ENCODE data around the gene GAS2. TPM values are rescaled to one million over a fixed set of nuclear protein-coding genes. Genes with fewer than 3 reads are reported as not detected.

The GAS2 gene
- total and polyA plus RNA-seq, 9 of the 15 experiments (the other 6 are each of a cell fraction or from before 2014, with no cell fraction given): 0.77 to 1.9 (median 1.1) TPM

DNA sequence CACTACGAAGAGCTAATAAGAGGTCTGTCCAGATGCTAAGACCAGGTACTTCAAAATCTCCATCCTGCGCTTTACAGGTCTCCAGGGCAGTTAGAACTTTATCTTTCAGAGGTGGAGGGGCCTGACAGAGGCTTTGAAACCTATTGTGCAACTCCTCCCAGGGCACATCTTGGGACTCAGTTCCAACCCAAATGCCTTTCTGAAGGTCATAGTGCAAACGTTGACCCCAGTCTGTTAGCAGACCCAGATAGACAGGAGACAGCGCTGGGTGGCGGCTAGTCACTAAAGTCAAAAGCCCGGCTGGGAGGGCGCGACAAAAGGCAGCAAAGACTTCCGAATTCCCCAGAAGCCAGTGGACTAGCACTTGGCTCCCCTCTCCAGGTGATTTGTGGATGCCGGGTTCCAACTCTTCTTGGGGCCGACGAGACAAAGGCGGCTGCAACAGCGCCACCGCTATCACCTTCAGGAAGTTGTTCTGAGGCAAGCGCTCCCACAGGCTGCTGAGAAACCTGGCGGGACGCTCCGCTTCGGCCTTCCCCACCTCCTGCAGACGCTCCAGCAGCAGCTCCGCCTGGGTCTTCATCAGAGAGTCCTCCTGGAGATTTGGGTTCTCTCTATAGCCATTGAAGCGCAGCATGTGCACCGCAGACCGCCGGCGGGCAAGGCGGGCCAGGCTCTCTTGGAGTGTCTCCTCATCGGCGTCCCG lies 41.5 kb upstream of the GAS2 start (continued):
- TF ChIP-seq SIRT6 (IDR thresholded peaks at IDR 0.05; ENCODE audit: low read depth, low read length) (no peak), GABPA (tag; conservative IDR thresholded peaks at IDR 0.05; ENCODE audit: low read depth) (no peak), CBFA2T2 (conservative IDR thresholded peaks at IDR 0.05) (no peak), ZNF212 (CRISPR knock-in tag; IDR thresholded peaks at IDR 0.05) (no peak), NR2C1 (IDR thresholded peaks at IDR 0.05) (peak; percentile 75), NR2C1 (tag; IDR thresholded peaks at IDR 0.05) (peak; percentile 75; the same call in 1 of the 2 replicates), ZNF431 (CRISPR knock-in tag; IDR thresholded peaks at IDR 0.05) (no peak), L3MBTL2 (IDR thresholded peaks at IDR 0.05) (peak; percentile 75), FOXK2 (conservative IDR thresholded peaks at IDR 0.05 in 1 of 2, IDR thresholded peaks at IDR 0.05 in 1 of 2; ENCODE audit: low read depth in 2 of 2) (no peak), BRCA1 (IDR thresholded peaks at IDR 0.05) (no peak), BRCA1 (CRISPR knock-in tag; IDR thresholded peaks at IDR 0.05) (no peak), CHD4 (IDR thresholded peaks at IDR 0.05; ENCODE audit: insufficient read depth, insufficient replicate concordance, low read depth, low read length, poor library complexity, severe bottlenecking) (no peak), SAFB2 (IDR thresholded peaks at IDR 0.05; ENCODE audit: borderline replicate concordance, low read depth, low read length, severe bottlenecking) (no peak), MYBL2 (IDR thresholded peaks at IDR 0.05; ENCODE audit: low read depth) (no peak), MYBL2 (CRISPR knock-in tag; IDR thresholded peaks at IDR 0.05; ENCODE audit: borderline replicate concordance) (no peak)
- TF ChIP-seq, protein P1, sequence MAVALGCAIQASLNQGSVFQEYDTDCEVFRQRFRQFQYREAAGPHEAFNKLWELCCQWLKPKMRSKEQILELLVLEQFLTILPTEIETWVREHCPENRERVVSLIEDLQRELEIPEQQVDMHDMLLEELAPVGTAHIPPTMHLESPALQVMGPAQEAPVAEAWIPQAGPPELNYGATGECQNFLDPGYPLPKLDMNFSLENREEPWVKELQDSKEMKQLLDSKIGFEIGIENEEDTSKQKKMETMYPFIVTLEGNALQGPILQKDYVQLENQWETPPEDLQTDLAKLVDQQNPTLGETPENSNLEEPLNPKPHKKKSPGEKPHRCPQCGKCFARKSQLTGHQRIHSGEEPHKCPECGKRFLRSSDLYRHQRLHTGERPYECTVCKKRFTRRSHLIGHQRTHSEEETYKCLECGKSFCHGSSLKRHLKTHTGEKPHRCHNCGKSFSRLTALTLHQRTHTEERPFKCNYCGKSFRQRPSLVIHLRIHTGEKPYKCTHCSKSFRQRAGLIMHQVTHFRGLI (CRISPR knock-in tag; IDR thresholded peaks at IDR 0.05): no peak
- TF ChIP-seq, protein P2, sequence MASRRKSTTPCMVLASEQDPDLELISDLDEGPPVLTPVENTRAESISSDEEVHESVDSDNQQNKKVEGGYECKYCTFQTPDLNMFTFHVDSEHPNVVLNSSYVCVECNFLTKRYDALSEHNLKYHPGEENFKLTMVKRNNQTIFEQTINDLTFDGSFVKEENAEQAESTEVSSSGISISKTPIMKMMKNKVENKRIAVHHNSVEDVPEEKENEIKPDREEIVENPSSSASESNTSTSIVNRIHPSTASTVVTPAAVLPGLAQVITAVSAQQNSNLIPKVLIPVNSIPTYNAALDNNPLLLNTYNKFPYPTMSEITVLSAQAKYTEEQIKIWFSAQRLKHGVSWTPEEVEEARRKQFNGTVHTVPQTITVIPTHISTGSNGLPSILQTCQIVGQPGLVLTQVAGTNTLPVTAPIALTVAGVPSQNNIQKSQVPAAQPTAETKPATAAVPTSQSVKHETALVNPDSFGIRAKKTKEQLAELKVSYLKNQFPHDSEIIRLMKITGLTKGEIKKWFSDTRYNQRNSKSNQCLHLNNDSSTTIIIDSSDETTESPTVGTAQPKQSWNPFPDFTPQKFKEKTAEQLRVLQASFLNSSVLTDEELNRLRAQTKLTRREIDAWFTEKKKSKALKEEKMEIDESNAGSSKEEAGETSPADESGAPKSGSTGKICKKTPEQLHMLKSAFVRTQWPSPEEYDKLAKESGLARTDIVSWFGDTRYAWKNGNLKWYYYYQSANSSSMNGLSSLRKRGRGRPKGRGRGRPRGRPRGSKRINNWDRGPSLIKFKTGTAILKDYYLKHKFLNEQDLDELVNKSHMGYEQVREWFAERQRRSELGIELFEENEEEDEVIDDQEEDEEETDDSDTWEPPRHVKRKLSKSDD (conservative IDR thresholded peaks at IDR 0.05; ENCODE audit: low read length): no peak
- TF ChIP-seq, protein P3, sequence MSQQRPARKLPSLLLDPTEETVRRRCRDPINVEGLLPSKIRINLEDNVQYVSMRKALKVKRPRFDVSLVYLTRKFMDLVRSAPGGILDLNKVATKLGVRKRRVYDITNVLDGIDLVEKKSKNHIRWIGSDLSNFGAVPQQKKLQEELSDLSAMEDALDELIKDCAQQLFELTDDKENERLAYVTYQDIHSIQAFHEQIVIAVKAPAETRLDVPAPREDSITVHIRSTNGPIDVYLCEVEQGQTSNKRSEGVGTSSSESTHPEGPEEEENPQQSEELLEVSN (IDR thresholded peaks at IDR 0.05; ENCODE audit: borderline replicate concordance in 1 of 2, extremely low read depth in 1 of 2, insufficient read depth in 1 of 2, insufficient read length in 1 of 2, low read depth in 1 of 2, low read length in 1 of 2, poor library complexity in 1 of 2, severe bottlenecking in 1 of 2): peak; percentile 29 to 53
- TF ChIP-seq, protein P4, sequence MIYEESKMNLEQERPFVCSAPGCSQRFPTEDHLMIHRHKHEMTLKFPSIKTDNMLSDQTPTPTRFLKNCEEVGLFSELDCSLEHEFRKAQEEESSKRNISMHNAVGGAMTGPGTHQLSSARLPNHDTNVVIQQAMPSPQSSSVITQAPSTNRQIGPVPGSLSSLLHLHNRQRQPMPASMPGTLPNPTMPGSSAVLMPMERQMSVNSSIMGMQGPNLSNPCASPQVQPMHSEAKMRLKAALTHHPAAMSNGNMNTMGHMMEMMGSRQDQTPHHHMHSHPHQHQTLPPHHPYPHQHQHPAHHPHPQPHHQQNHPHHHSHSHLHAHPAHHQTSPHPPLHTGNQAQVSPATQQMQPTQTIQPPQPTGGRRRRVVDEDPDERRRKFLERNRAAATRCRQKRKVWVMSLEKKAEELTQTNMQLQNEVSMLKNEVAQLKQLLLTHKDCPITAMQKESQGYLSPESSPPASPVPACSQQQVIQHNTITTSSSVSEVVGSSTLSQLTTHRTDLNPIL (CRISPR knock-in tag; IDR thresholded peaks at IDR 0.05): no peak

All from K562 (cell line).